Fibroblast of the aortic adventitia (primary cell): ENCODE data around the gene KLHL35. TPM values are rescaled to one million over a fixed set of nuclear protein-coding genes. Genes with fewer than 3 reads are reported as not detected.

Experiments used
- DNase-seq: peaks from one replicate; pipeline ENCODE4 v3.0.0-alpha.2; 2010; ENCODE audit warnings: low read depth
- H3K4me3 ChIP-seq: 2 replicates; pipeline ENCODE4 v1.5.1; 2011; ENCODE audit warnings: low read depth, mild to moderate bottlenecking, control low read depth, low read length, moderate library complexity
- total RNA-seq: library from RNA; depleted of rRNA; stranded (reverse); fragments of >200 nt; gene quantifications from 2 replicates; pipeline ENCODE4 v1.2.3, GENCODE V29; 2012; ENCODE audit warnings: low replicate concordance
- TF ChIP-seq, protein P1 (sequence below): IDR thresholded peaks from 2 replicates; pipeline ENCODE4 v1.5.1; 2011; ENCODE audit warnings: mild to moderate bottlenecking, low read length, control low read depth, inconsistent platforms; ENCODE audit not compliant: insufficient read depth

Gene KLHL35
- total RNA-seq, 1 donor, result 3.0 TPM

DNA sequence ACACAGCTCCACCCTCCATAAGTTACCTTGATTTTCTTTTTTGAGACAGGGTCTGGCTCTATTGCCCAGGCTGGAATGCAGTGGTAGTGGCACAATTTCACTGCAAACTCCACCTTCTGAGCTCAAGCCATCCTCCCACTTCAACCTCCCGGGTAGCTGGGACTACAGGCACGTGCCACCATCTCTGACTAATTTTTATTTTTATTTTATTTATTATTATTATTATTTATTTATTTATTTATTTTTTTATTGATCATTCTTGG lies 24.1 kb downstream of the KLHL35 start:
- TF ChIP-seq, protein P1, sequence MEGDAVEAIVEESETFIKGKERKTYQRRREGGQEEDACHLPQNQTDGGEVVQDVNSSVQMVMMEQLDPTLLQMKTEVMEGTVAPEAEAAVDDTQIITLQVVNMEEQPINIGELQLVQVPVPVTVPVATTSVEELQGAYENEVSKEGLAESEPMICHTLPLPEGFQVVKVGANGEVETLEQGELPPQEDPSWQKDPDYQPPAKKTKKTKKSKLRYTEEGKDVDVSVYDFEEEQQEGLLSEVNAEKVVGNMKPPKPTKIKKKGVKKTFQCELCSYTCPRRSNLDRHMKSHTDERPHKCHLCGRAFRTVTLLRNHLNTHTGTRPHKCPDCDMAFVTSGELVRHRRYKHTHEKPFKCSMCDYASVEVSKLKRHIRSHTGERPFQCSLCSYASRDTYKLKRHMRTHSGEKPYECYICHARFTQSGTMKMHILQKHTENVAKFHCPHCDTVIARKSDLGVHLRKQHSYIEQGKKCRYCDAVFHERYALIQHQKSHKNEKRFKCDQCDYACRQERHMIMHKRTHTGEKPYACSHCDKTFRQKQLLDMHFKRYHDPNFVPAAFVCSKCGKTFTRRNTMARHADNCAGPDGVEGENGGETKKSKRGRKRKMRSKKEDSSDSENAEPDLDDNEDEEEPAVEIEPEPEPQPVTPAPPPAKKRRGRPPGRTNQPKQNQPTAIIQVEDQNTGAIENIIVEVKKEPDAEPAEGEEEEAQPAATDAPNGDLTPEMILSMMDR, result no peak
- H3K4me3 ChIP-seq, result no peak overlapping the region
- no peak for DNase-seq

DNA sequence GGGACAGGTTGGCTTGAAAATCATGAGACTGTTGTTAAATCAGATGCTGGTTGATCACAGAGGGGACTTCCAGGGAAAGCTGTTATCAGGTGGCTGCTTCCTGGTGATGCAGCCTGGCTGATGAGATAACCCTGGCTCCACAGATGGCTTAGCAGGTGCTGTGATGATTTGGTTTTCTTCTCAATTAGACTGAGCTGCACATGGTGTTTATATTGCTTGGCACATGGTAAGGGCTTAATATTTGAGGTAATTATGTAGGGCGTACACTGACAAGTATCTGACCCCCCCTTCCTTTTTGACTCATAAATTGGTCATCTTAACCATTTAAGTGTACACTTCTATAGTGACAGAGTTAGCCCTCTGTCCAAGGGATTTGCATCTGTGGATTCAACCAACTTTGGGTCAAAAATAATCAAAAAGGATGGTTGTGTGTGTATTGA lies 26.6 kb downstream of the KLHL35 start:
- no peak overlapping the region for H3K4me3 ChIP-seq
- peak; percentile 25 for DNase-seq
- TF ChIP-seq, protein P1, result no peak

DNA sequence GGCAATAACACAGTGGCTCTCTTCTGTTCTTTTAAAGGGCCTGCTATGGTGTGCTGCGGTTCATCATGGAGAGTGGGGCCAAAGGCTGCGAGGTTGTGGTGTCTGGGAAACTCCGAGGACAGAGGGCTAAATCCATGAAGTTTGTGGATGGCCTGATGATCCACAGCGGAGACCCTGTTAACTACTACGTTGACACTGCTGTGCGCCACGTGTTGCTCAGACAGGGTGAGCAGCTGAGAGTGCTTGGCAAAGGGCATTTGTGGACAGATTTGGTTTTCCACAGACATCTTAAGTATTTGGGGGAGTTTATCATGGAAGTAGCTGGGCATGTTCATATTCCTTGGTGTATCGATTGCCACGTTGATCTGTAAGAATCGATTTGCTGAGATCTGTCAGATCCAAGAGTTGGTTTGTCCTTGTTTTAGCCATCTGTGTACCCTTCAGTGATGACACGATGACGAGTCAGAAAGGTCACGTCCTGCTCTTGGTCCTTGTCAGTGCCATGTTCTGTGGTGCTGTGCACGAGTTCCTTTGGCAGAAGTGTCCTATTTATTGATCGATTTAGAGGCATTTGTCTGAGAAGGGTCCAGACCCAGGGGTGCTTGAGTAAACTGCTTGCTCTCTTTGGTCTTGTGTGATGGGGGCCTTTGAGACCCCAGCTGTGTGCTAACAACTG lies 28.9 kb downstream of the KLHL35 start:
- no peak for DNase-seq
- TF ChIP-seq, protein P1, result no peak
- H3K4me3 ChIP-seq, result no peak overlapping the region

DNA sequence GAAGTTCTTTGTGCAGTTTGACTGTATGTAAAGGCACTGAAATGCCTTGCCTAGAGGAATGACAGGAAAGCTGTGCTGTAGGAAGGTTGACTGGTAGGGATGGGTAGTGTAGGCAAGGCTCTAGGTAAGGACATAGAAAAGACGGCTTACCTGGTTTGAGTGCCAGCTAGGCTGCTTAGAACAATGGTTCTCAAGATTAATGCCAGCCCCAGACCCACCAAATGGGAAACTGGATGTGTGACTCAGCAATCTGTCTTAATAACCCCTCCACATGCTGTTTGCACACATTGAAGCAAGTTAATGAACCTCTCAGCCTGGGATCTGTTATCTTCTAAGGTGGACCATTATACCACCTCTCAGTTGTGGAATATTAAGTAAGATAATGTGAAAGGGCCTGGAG lies 30.0 kb downstream of the KLHL35 start:
- no peak for DNase-seq
- no peak overlapping the region for H3K4me3 ChIP-seq
- TF ChIP-seq, protein P1, result no peak

DNA sequence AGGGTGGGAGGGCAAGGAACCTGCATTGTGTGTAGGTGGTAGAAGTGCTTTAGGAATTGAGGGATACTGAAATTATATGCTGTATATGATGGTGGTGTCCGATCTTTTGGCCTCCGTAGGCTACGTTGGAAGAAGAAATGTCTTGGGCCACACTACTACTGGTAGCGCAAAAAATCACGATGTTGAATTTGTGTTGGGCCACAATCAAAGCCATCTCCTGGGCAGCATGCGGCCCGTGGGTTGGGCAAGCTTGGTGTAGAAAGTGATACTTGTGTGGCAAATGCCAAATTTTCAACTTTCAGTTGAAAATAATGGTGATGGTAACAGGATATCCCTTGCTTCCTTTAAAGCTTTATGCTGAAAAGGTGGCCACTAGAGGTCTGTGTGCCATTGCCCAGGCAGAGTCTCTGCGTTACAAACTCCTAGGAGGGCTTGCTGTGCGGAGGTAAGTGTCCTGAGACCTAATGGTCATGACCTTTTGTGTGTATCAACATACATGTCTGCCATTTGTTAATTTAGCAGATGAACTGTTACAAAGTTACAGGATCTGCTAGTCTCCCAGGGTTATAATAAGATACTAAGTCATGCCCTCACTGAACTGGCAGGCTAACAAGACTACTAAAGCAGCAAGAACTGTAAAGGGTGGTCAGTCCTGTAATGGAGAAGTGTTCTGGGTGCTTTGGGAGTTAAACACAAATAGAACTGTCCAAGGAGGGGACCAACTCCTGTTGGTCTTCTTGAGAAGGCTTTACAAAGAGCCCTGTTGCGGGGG lies 30.8 kb downstream of the KLHL35 start:
- no peak for DNase-seq
- TF ChIP-seq, protein P1, result no peak
- H3K4me3 ChIP-seq, result peak overlapping the region; percentile 99

DNA sequence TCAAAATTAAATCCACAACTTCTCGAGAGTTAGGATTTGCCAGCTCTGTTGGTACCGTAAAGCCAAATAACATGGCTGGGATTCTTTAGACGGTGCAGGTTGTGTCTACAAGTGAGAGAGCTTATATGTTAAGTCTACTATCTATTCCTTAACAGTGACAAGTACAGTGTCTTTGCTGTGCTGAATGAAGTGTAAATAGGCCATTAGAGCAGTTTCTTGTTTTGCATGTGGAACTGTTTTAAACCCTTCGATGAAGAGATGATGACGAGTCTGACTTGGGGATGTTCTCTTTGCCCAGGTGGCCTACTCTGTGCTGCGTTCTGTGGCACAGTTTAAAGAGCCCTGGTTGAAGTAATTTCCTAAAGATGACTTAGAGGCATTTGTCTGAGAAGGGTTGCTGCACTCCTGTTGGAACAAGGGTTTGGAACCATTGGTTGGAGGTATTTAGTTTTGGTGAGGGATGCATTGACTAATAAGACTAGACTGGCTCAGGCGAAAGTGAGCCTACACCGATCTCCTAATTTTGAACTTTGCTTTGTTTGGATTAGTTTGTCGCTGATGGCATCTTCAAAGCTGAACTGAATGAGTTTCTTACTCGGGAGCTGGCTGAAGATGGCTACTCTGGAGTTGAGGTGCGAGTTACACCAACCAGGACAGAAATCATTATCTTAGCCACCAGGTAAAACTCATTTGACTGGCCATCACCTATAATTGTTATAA lies 32.7 kb downstream of the KLHL35 start:
- TF ChIP-seq, protein P1, result no peak
- DNase-seq, result peak; percentile 33
- H3K4me3 ChIP-seq, result peak overlapping the region; percentile 99
